Loucy (cell line): ENCODE measurements around the gene CAMTA1.

Experiments
- CTCF ChIP-seq: fragments of 200-600 bp; sonication (generic); conservative IDR thresholded peaks from 2 replicates; pipeline ENCODE4 v1.5.1; 2014; ENCODE audit warnings: mild to moderate bottlenecking, antibody characterized with exemption, low read length
- EZH2phosphoT487 ChIP-seq: fragments of 200-600 bp; IDR thresholded peaks from 2 replicates; pipeline ENCODE4 v1.6.1; 2018; ENCODE audit warnings: antibody characterized with exemption, mild to moderate bottlenecking, moderate library complexity, borderline replicate concordance

DNA sequence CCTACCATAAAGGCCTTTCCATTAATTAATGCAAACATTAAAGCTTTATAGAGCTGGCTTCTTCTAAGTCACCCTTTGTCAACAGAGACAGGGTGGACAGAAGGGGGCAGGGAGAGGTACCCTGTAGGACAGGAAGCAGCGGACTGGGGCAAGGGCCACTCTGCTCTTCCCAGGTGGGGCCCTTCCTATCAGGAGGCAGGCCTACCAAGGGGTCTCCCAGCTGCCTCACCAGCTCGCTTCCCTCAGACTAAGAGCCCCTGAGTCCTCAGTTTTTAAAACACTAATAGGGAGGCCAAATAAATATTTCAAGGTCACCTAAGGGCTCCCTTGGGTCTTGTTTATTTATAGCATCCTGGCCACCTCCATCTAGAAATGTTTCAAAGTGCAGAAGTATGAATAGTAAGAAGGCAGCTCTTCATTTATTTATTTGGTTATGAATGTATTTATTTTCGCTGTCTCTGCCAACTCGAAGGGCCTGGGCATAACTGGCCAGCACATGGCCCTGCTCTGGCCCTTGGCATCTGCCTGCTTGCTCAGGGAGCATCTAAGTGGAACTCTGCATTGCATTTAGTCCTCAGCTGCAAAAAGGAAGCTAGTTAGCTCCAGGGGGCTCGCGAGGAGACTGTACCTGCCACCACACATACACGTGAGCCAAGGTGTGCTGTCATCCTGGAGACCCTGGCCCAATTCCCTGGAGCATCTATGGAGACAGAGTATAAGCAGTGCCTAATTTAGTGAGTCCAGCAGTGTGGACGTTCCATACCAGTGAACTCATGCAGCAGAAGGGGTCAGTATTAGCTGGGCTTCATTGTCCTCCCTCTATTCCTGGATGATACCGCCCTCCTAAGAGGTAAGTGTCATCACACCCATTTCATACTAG, 590.8 kb downstream of the CAMTA1 start:
- TF ChIP-seq CTCF (no peak), EZH2phosphoT487 (no peak)
